Measurements from ENCODE around the gene BARX1. TPM values are rescaled to one million over a fixed set of nuclear protein-coding genes. Genes with fewer than 3 reads are reported as not detected.
"Not testable (repeated sequence)": the region's sequence is repeated elsewhere in the genome, so short reads cannot be mapped to it uniquely, and the experiment has no call there.

The BARX1 gene
- total RNA-seq, 1 donor from 2014 or later, result not detected

- no peaks in the 10 kb centered on the region for H3K36me3 Mint-ChIP-seq
- TF ChIP-seq CTCF (IDR thresholded peaks at IDR 0.05; ENCODE audit: unreplicated experiment), result no peak
- no peak overlapping the region for H3K27ac Mint-ChIP-seq
- peaks cover 9% of the 10 kb centered on the region for H3K9me3 Mint-ChIP-seq
- no peak for DNase-seq (ENCODE audit: low spot score in 2 of 2, unreplicated experiment in 2 of 2)
- H3K27me3 Mint-ChIP-seq (ENCODE audit: low read depth), result peaks cover 45% of the 10 kb centered on the region
- no peaks in the 10 kb centered on the region for H3K4me1 Mint-ChIP-seq
- no peak overlapping the region for H3K4me3 Mint-ChIP-seq
Measured at GRCh38 chr9:93979721-93980120, 24.6 kb upstream of the BARX1 start.

GRCh38 chr9:93978551-93978950 lies 23.4 kb upstream of the BARX1 start:
- Mint-ChIP-seq H3K4me3 (no peak overlapping the region), H3K36me3 (no peaks in the 10 kb centered on the region)

GRCh38 chr9:93976973-93977372 lies 21.8 kb upstream of the BARX1 start:
- Mint-ChIP-seq H3K4me3 (no peak overlapping the region), H3K27me3 (ENCODE audit: low read depth) (peaks cover 44% of the 10 kb centered on the region), H3K9me3 (peaks cover 12% of the 10 kb centered on the region), H3K27ac (no peak overlapping the region), H3K4me1 (no peaks in the 10 kb centered on the region), H3K36me3 (no peaks in the 10 kb centered on the region)
- no peak for DNase-seq (ENCODE audit: low spot score in 2 of 2, unreplicated experiment in 2 of 2)
- TF ChIP-seq CTCF (IDR thresholded peaks at IDR 0.05; ENCODE audit: unreplicated experiment), result no peak

More at GRCh38 chr9:93978551-93978950, 23.4 kb upstream of the BARX1 start:
- no peak for DNase-seq (ENCODE audit: low spot score in 2 of 2, unreplicated experiment in 2 of 2)
- TF ChIP-seq CTCF (IDR thresholded peaks at IDR 0.05; ENCODE audit: unreplicated experiment), result no peak
- H3K27me3 Mint-ChIP-seq (ENCODE audit: low read depth), result peaks cover 45% of the 10 kb centered on the region
- H3K27ac Mint-ChIP-seq, result no peak overlapping the region
- H3K9me3 Mint-ChIP-seq, result peaks cover under 1% of the 10 kb centered on the region
- H3K4me1 Mint-ChIP-seq, result no peaks in the 10 kb centered on the region

GRCh38 chr9:93976081-93976480 lies 20.9 kb upstream of the BARX1 start:
- no peaks in the 10 kb centered on the region for H3K4me1 Mint-ChIP-seq
- H3K27ac Mint-ChIP-seq, result no peak overlapping the region
- H3K4me3 Mint-ChIP-seq, result no peak overlapping the region
- TF ChIP-seq CTCF (IDR thresholded peaks at IDR 0.05; ENCODE audit: unreplicated experiment), result no peak
- DNase-seq (ENCODE audit: low spot score in 2 of 2, unreplicated experiment in 2 of 2), result no peak
- peaks cover 39% of the 10 kb centered on the region for H3K27me3 Mint-ChIP-seq (ENCODE audit: low read depth)
- peaks cover 12% of the 10 kb centered on the region for H3K9me3 Mint-ChIP-seq
- H3K36me3 Mint-ChIP-seq, result no peaks in the 10 kb centered on the region

GRCh38 chr9:93975262-93975661 lies 20.1 kb upstream of the BARX1 start:
- Mint-ChIP-seq H3K36me3 (no peaks in the 10 kb centered on the region), H3K27me3 (ENCODE audit: low read depth) (peaks cover 35% of the 10 kb centered on the region), H3K4me3 (no peak overlapping the region), H3K27ac (no peak overlapping the region), H3K9me3 (peaks cover 12% of the 10 kb centered on the region), H3K4me1 (no peaks in the 10 kb centered on the region)
- no peak for DNase-seq (ENCODE audit: low spot score in 2 of 2, unreplicated experiment in 2 of 2)
- no peak for TF ChIP-seq CTCF (IDR thresholded peaks at IDR 0.05; ENCODE audit: unreplicated experiment)

GRCh38 chr9:93974151-93974550 lies 19.0 kb upstream of the BARX1 start:
- peaks cover 12% of the 10 kb centered on the region for H3K9me3 Mint-ChIP-seq
- H3K4me3 Mint-ChIP-seq, result no peak overlapping the region
- no peaks in the 10 kb centered on the region for H3K4me1 Mint-ChIP-seq

GRCh38 chr9:93972655-93973054 lies 17.5 kb upstream of the BARX1 start:
- H3K4me1 Mint-ChIP-seq; H3K36me3 Mint-ChIP-seq; H3K4me3 Mint-ChIP-seq; H3K27ac Mint-ChIP-seq; DNase-seq (ENCODE audit: low spot score in 2 of 2, unreplicated experiment in 2 of 2): not testable (repeated sequence)
- Mint-ChIP-seq H3K27me3 (ENCODE audit: low read depth) (peaks cover 24% of the 10 kb centered on the region), H3K9me3 (peaks cover 12% of the 10 kb centered on the region)

More at GRCh38 chr9:93974151-93974550, 19.0 kb upstream of the BARX1 start:
- Mint-ChIP-seq H3K36me3 (no peaks in the 10 kb centered on the region), H3K27me3 (ENCODE audit: low read depth) (peaks cover 32% of the 10 kb centered on the region), H3K27ac (no peak overlapping the region)
- TF ChIP-seq CTCF (IDR thresholded peaks at IDR 0.05; ENCODE audit: unreplicated experiment), result no peak
- no peak for DNase-seq (ENCODE audit: low spot score in 2 of 2, unreplicated experiment in 2 of 2)

Data from mesothelial cell of epicardium (in vitro differentiated cells).